Type B pancreatic cell (in vitro differentiated cells): ENCODE results near the gene LRP1B. TPM values are rescaled to one million over a fixed set of nuclear protein-coding genes. Genes with fewer than 3 reads are reported as not detected.

Experiments
- DNase-seq: peaks from one replicate; pipeline ENCODE4 v3.0.0; 2021; ENCODE audit warnings: mixed read lengths; ENCODE audit not compliant: unreplicated experiment; ENCODE audit errors: extremely low spot score
- H3K27ac Mint-ChIP-seq: 2 replicates; pipeline ENCODE4 v1.8.0; 2021; ENCODE audit warnings: mild to moderate bottlenecking, mixed read lengths
- H3K27me3 Mint-ChIP-seq: 2 replicates; pipeline ENCODE4 v1.8.0; 2021; ENCODE audit warnings: mixed read lengths
- H3K36me3 Mint-ChIP-seq: 2 replicates; pipeline ENCODE4 v1.8.0; 2021; ENCODE audit warnings: mixed read lengths
- H3K4me1 Mint-ChIP-seq: one replicate; pipeline ENCODE4 v1.8.0; 2021; ENCODE audit warnings: mixed read lengths; ENCODE audit not compliant: unreplicated experiment
- H3K4me3 Mint-ChIP-seq: 2 replicates; pipeline ENCODE4 v1.8.0; 2021; ENCODE audit warnings: mild to moderate bottlenecking, mixed read lengths
- H3K9me3 Mint-ChIP-seq: 2 replicates; pipeline ENCODE4 v1.8.0; 2021; ENCODE audit warnings: mixed read lengths
- CTCF ChIP-seq: fragments of 200-600 bp; sonication (generic); conservative IDR thresholded peaks from 2 replicates; pipeline ENCODE4 v1.5.0; 2021; ENCODE audit warnings: antibody characterized with exemption, mild to moderate bottlenecking
- total RNA-seq: library from RNA; stranded (reverse); gene quantifications from 2 replicates; pipeline ENCODE4 v1.2.1, GENCODE V29; 2021; ENCODE audit warnings: low replicate concordance

LRP1B gene
- total RNA-seq, 1 donor from 2014 or later, result 16.0 TPM

DNA sequence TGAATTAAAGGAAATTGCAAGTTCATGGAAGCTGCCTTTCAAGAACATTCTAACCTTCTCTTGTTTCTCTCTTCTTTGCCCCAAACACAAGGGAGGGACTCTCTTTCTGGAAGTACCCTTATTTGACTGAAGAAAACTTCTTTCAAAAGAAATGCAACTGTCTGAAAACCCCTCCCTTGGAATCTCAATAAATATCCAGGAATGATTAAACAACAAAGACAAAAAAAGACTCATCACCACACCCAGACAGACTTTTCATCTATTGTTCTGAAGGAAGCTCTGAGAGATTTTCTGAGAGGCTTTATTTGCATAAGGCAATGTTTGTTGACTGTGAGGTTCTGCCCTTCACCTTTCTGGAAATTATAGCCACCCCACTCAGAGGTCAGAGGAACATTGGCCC is 1260.9 kb downstream of the LRP1B start:
- H3K4me1 Mint-ChIP-seq, result no peaks in the 10 kb centered on the region
- no peak overlapping the region for H3K4me3 Mint-ChIP-seq
- no peaks in the 10 kb centered on the region for H3K27me3 Mint-ChIP-seq
- no peaks in the 10 kb centered on the region for H3K9me3 Mint-ChIP-seq
- H3K27ac Mint-ChIP-seq, result no peak overlapping the region
- no peak for DNase-seq
- no peaks in the 10 kb centered on the region for H3K36me3 Mint-ChIP-seq
- no peak for TF ChIP-seq CTCF

DNA sequence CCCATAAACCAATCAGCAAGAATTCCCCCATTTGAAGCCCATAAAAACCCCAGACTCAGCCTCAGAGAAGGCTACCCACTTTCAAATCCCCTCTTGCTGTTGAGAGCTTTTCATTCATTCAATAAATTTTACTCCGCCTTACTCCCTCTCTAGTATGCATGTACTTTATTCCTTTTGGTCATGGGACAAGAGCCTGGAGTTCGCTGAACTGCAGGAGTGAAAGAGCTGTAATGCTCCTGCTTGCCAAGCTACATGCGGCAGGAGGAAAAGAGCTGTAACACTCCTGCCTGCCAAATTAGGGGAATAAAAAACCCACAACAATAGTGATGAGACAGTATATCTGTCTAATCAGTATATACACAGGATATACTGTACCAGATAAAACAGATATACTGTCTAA is 1261.7 kb downstream of the LRP1B start:
- no peak for DNase-seq
- Mint-ChIP-seq H3K27ac (no peak overlapping the region), H3K4me3 (no peak overlapping the region), H3K36me3 (no peaks in the 10 kb centered on the region), H3K27me3 (no peaks in the 10 kb centered on the region), H3K4me1 (no peaks in the 10 kb centered on the region), H3K9me3 (no peaks in the 10 kb centered on the region)
- TF ChIP-seq CTCF, result no peak

DNA sequence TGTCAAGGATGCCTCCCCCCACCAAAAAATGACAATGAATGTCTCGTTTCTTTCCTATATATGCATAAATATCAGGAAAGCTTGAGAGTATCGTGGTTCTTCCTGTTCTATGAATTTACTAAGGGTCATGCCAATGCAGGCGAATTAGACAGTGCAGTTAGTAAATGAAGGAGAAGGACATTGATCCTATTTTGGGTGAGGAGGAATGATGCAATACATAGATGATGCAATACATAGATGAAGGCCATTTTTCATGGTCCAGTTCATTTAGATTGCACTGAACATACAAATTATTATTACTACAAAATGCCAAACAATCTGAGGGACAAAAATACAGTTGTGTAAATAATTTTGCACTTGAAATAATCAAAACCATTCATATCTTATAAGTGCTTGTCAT is 1265.0 kb downstream of the LRP1B start:
- no peaks in the 10 kb centered on the region for H3K36me3 Mint-ChIP-seq
- no peak for DNase-seq
- peaks cover 7% of the 10 kb centered on the region for H3K9me3 Mint-ChIP-seq
- no peak overlapping the region for H3K27ac Mint-ChIP-seq
- H3K27me3 Mint-ChIP-seq, result peaks cover 4% of the 10 kb centered on the region
- no peak overlapping the region for H3K4me3 Mint-ChIP-seq
- TF ChIP-seq CTCF, result no peak
- no peaks in the 10 kb centered on the region for H3K4me1 Mint-ChIP-seq

GRCh38 chr2:140863713-140864112 is 1267.1 kb downstream of the LRP1B start:
- Mint-ChIP-seq H3K4me1 (no peaks in the 10 kb centered on the region), H3K4me3 (no peak overlapping the region), H3K9me3 (peaks cover 7% of the 10 kb centered on the region), H3K36me3 (no peaks in the 10 kb centered on the region), H3K27ac (no peak overlapping the region), H3K27me3 (peaks cover 4% of the 10 kb centered on the region)
- DNase-seq, result no peak
- TF ChIP-seq CTCF, result peak; percentile 79

GRCh38 chr2:140862181-140862580 is 1268.6 kb downstream of the LRP1B start:
- Mint-ChIP-seq H3K36me3 (no peaks in the 10 kb centered on the region), H3K4me3 (no peak overlapping the region), H3K27me3 (peaks cover 4% of the 10 kb centered on the region), H3K9me3 (peaks cover 7% of the 10 kb centered on the region), H3K27ac (no peak overlapping the region), H3K4me1 (no peaks in the 10 kb centered on the region)
- no peak for TF ChIP-seq CTCF
- no peak for DNase-seq

DNA sequence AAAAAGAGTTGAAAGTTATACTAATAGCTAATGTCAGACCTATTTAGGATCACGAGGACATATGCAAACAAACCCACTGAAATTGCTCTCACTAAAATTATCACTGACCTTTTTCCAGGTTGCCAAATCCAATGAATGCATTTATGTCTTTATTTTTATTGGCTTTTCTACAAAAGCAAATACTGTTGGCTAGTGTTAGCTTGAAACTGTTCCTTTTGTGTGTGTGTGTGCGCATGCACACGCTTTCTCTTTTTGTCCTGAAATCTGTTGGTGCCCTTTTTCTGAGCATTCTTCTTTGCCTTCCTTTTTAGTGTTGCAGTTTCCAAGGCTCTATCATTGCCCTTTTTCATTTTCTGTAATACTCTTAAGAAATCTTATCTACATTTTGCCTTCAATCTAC is 1269.2 kb downstream of the LRP1B start:
- no peak for DNase-seq
- H3K9me3 Mint-ChIP-seq, result peaks cover 7% of the 10 kb centered on the region
- no peak for TF ChIP-seq CTCF
- H3K4me3 Mint-ChIP-seq, result no peak overlapping the region
- no peaks in the 10 kb centered on the region for H3K4me1 Mint-ChIP-seq
- no peaks in the 10 kb centered on the region for H3K36me3 Mint-ChIP-seq
- H3K27ac Mint-ChIP-seq, result no peak overlapping the region
- H3K27me3 Mint-ChIP-seq, result peaks cover 4% of the 10 kb centered on the region
